ENCODE measurements around the gene GJC2. TPM values are rescaled to one million over a fixed set of nuclear protein-coding genes. Genes with fewer than 3 reads are reported as not detected.

The GJC2 gene
- polyA plus RNA-seq, 1 of the 3 experiments (the other 2 are of a cell fraction): 0.92 TPM

GRCh38 chr1:228147151-228147693 is 2.5 kb upstream of the GJC2 start:
- H3K27me3 ChIP-seq (ENCODE audit: insufficient read depth): no peaks in the 10 kb centered on the region
- H3K4me2 ChIP-seq: no peak overlapping the region
- no peak overlapping the region for H3K9ac ChIP-seq
- ChIA-PET POLR2A (no interaction called here), CTCF (interaction anchor here (5.4 kb wide), 1 partner anchor 19 kb away, joined by 24 read pairs; the partner anchor contains the start of gene IBA57)
- 100% methylated on average over 2 of the region's 20 CpGs for WGBS (ENCODE audit: low lambda C conversion rate)
- H3K9me2 ChIP-seq: no peaks in the 10 kb centered on the region
- no peaks in the 10 kb centered on the region for H3F3A ChIP-seq (replicated peaks; ENCODE audit: insufficient read depth)
- H3K4me3 ChIP-seq (ENCODE audit: low read depth in 2 of 2, low read length in 1 of 2): no peak overlapping the region
- H3K9me3 ChIP-seq: no peaks in the 10 kb centered on the region
- no peak overlapping the region for H3K27ac ChIP-seq (ENCODE audit: low read depth in 2 of 2, low read length in 1 of 2)
- H3K79me2 ChIP-seq (ENCODE audit: insufficient read depth): peaks cover 48% of the 10 kb centered on the region
- peaks cover 54% of the 10 kb centered on the region for H4K20me1 ChIP-seq (ENCODE audit: insufficient read depth)
- H3K36me3 ChIP-seq (replicated peaks in 1 of 2; ENCODE audit: control insufficient read depth in 1 of 2, insufficient read depth in 2 of 2, low read length in 1 of 2): peaks cover 0 to 36% of the 10 kb centered on the region in 2 experiments
- H2AFZ ChIP-seq (ENCODE audit: low read depth): no peak overlapping the region
- no peak for TF ChIP-seq MEF2A (IDR thresholded peaks at IDR 0.05; ENCODE audit: borderline replicate concordance, low read depth)
- TF ChIP-seq, protein P1, sequence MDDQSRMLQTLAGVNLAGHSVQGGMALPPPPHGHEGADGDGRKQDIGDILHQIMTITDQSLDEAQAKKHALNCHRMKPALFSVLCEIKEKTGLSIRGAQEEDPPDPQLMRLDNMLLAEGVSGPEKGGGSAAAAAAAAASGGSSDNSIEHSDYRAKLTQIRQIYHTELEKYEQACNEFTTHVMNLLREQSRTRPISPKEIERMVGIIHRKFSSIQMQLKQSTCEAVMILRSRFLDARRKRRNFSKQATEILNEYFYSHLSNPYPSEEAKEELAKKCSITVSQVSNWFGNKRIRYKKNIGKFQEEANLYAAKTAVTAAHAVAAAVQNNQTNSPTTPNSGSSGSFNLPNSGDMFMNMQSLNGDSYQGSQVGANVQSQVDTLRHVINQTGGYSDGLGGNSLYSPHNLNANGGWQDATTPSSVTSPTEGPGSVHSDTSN (IDR thresholded peaks at IDR 0.05): no peak
- no peak for TF ChIP-seq TAF1 (IDR thresholded peaks at IDR 0.05; ENCODE audit: borderline replicate concordance, low read depth, low read length)
- no peak for TF ChIP-seq RCOR1 (IDR thresholded peaks at IDR 0.05; ENCODE audit: low read length)
- no peak for TF ChIP-seq NRF1 (IDR thresholded peaks at IDR 0.05; ENCODE audit: low read depth, low read length)
- no peak for TF ChIP-seq FOXJ3 (CRISPR knock-in tag; IDR thresholded peaks at IDR 0.05)
- no peak for TF ChIP-seq MAX (IDR thresholded peaks at IDR 0.05; ENCODE audit: low read depth)
- H3K4me1 ChIP-seq (ENCODE audit: control insufficient read depth in 1 of 2, insufficient read depth in 2 of 2, low read depth in 1 of 2, low read length in 1 of 2): peaks cover 12 to 20% of the 10 kb centered on the region in 2 experiments; a peak in 2 of 4 replicates
- DNase-seq: peak; percentile 22

DNA sequence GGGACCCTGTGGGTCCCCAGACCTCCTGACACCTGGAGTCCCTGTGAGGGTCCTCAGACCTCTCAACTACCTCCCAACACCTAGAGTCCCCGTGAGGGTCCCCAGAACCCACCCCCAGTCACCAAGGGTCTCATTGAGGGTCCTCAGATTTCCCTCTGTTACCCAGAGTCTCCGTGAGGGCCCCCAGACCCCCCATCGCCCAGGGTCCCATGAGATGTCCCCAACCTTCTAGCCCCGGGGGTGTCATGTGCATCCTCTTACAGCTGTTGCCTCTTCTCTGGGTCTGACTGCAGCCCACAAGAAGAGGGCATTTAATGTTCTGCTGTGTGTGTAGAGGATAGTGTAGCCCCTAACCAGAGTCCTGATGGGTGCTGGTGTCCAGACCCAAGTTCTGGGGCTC is 2.0 kb upstream of the GJC2 start:
- no peaks in the 10 kb centered on the region for H3K9me2 ChIP-seq
- 90% methylated on average over 4 of the region's 4 CpGs for WGBS (ENCODE audit: low lambda C conversion rate)
- no peak overlapping the region for H3K9ac ChIP-seq
- no peaks in the 10 kb centered on the region for H3K9me3 ChIP-seq
- TF ChIP-seq REST (IDR thresholded peaks at IDR 0.05; ENCODE audit: low read depth, low read length): no peak
- TF ChIP-seq EZH2phosphoT487 (IDR thresholded peaks at IDR 0.05; ENCODE audit: borderline replicate concordance, low read depth): no peak
- TF ChIP-seq, protein P2, sequence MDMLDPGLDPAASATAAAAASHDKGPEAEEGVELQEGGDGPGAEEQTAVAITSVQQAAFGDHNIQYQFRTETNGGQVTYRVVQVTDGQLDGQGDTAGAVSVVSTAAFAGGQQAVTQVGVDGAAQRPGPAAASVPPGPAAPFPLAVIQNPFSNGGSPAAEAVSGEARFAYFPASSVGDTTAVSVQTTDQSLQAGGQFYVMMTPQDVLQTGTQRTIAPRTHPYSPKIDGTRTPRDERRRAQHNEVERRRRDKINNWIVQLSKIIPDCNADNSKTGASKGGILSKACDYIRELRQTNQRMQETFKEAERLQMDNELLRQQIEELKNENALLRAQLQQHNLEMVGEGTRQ (IDR thresholded peaks at IDR 0.05; ENCODE audit: borderline replicate concordance, low read depth, low read length): no peak
- TF ChIP-seq SIN3A (IDR thresholded peaks at IDR 0.05; ENCODE audit: borderline replicate concordance, low read depth, low read length): no peak
- TF ChIP-seq MEF2A (IDR thresholded peaks at IDR 0.05; ENCODE audit: borderline replicate concordance, low read depth): no peak
- TF ChIP-seq CTCF (IDR thresholded peaks at IDR 0.05): no peak
- no peak for TF ChIP-seq JUND (IDR thresholded peaks at IDR 0.05)
- no peak for TF ChIP-seq FOXM1 (IDR thresholded peaks at IDR 0.05; ENCODE audit: low read depth)
- no peak for TF ChIP-seq ELF1 (IDR thresholded peaks at IDR 0.05)
- TF ChIP-seq MAX (IDR thresholded peaks at IDR 0.05; ENCODE audit: low read depth): no peak
- TF ChIP-seq YY1 (IDR thresholded peaks at IDR 0.05; ENCODE audit: low read depth): no peak
- TF ChIP-seq GABPA (IDR thresholded peaks at IDR 0.05; ENCODE audit: low read depth): no peak
- TF ChIP-seq NRF1 (IDR thresholded peaks at IDR 0.05; ENCODE audit: low read depth, low read length): no peak
- TF ChIP-seq FOXJ3 (CRISPR knock-in tag; IDR thresholded peaks at IDR 0.05): no peak
- peaks cover 7 to 16% of the 10 kb centered on the region in 2 experiments; a peak in 2 of 4 replicates for H3K4me1 ChIP-seq (ENCODE audit: control insufficient read depth in 1 of 2, insufficient read depth in 2 of 2, low read depth in 1 of 2, low read length in 1 of 2)
- no peaks in the 10 kb centered on the region for H3K27me3 ChIP-seq (ENCODE audit: insufficient read depth)
- H3K27ac ChIP-seq (ENCODE audit: low read depth in 2 of 2, low read length in 1 of 2): no peak overlapping the region
- H4K20me1 ChIP-seq (ENCODE audit: insufficient read depth): peaks cover 49% of the 10 kb centered on the region
- H2AFZ ChIP-seq (ENCODE audit: low read depth): no peak overlapping the region
- peak; percentile 8 for DNase-seq
- no peak overlapping the region for H3K4me3 ChIP-seq (ENCODE audit: low read depth in 2 of 2, low read length in 1 of 2)
- H3K79me2 ChIP-seq (ENCODE audit: insufficient read depth): peaks cover 43% of the 10 kb centered on the region
- no peaks in the 10 kb centered on the region for H3F3A ChIP-seq (replicated peaks; ENCODE audit: insufficient read depth)
- peaks cover 0 to 36% of the 10 kb centered on the region in 2 experiments for H3K36me3 ChIP-seq (replicated peaks in 1 of 2; ENCODE audit: control insufficient read depth in 1 of 2, insufficient read depth in 2 of 2, low read length in 1 of 2)
- POLR2A ChIA-PET: no interaction called here
- CTCF ChIA-PET: interaction anchor here (1.2 kb wide), 1 partner anchor 17 kb away, joined by 3 read pairs; the partner anchor contains the start of gene IBA57
- H3K4me2 ChIP-seq: no peak overlapping the region
